GM19035 (cell line): ENCODE data around the gene CD300A.

Experiments used
- ATAC-seq: cut with Tn5 transposase; IDR thresholded peaks from one replicate; pipeline ENCODE4 v1.9.1; 2021; ENCODE audit not compliant: unreplicated experiment

The CD300A gene

GRCh38 chr17:74466111-74466827 is at the start of gene CD300A:
TSS of gene CD300A (plus strand) at chr17:74466634. CDS start at chr17:74466704, 70 bp downstream.
- ATAC-seq = no peak

GRCh38 chr17:74417178-74418045 is 49.0 kb upstream of the CD300A start:
- no peak for ATAC-seq

- ATAC-seq = no peak
Observed at GRCh38 chr17:74419928-74420411, 46.5 kb upstream of the CD300A start.

GRCh38 chr17:74424117-74424516 is 42.3 kb upstream of the CD300A start:
- ATAC-seq = no peak

- no peak for ATAC-seq
Observed at GRCh38 chr17:74424657-74425056, 41.8 kb upstream of the CD300A start.

- no peak for ATAC-seq
Observed at GRCh38 chr17:74426551-74427047, 39.8 kb upstream of the CD300A start.

- no peak for ATAC-seq
Observed at GRCh38 chr17:74427048-74427762, 39.2 kb upstream of the CD300A start.

- ATAC-seq = no peak
Observed at GRCh38 chr17:74427763-74428153, 38.7 kb upstream of the CD300A start.

- ATAC-seq = no peak
Observed at GRCh38 chr17:74429604-74430384, 36.6 kb upstream of the CD300A start.

GRCh38 chr17:74430385-74430705 is 36.1 kb upstream of the CD300A start:
- no peak for ATAC-seq

GRCh38 chr17:74430706-74431567 is 35.5 kb upstream of the CD300A start:
- no peak for ATAC-seq

- ATAC-seq = no peak
Observed at GRCh38 chr17:74431568-74432423, 34.6 kb upstream of the CD300A start, which contains the start of gene GPRC5C. TSS of gene GPRC5C (plus strand) at chr17:74432088. CDS start at chr17:74439777, 7,689 bp downstream.

- no peak for ATAC-seq
Observed at GRCh38 chr17:74432424-74432690, 34.1 kb upstream of the CD300A start.

- ATAC-seq = no peak
Observed at GRCh38 chr17:74432766-74433391, 33.6 kb upstream of the CD300A start.

GRCh38 chr17:74433421-74434121 is 32.9 kb upstream of the CD300A start:
- ATAC-seq = no peak

- ATAC-seq = no peak
Observed at GRCh38 chr17:74435775-74436359, 30.6 kb upstream of the CD300A start.

- no peak for ATAC-seq
Observed at GRCh38 chr17:74437702-74438101, 28.7 kb upstream of the CD300A start.
